Subcutaneous adipose tissue (tissue), 4 donors: ENCODE results near the gene ADARB2. TPM values are rescaled to one million over a fixed set of nuclear protein-coding genes. Genes with fewer than 3 reads are reported as not detected.

Source experiments
- total RNA-seq, 4 donors: library from RNA; depleted of rRNA; stranded (reverse); fragments of >200 nt; gene quantifications; one replicate each; pipeline ENCODE4 v1.1.0, GENCODE V29; 2016
- TF ChIP-seq, protein P1 (sequence below): fragments of 450-650 bp; IDR thresholded peaks from one replicate; pipeline ENCODE4 v1.5.1; 2016; ENCODE audit warnings: low read depth, mild to moderate bottlenecking, control low read depth, antibody characterized with exemption, moderate library complexity

ADARB2 gene
- total RNA-seq, 4 donors from 2014 or later: under 0.01 to 0.65 (median 0.44) TPM; not detected in 1

- TF ChIP-seq, protein P1, sequence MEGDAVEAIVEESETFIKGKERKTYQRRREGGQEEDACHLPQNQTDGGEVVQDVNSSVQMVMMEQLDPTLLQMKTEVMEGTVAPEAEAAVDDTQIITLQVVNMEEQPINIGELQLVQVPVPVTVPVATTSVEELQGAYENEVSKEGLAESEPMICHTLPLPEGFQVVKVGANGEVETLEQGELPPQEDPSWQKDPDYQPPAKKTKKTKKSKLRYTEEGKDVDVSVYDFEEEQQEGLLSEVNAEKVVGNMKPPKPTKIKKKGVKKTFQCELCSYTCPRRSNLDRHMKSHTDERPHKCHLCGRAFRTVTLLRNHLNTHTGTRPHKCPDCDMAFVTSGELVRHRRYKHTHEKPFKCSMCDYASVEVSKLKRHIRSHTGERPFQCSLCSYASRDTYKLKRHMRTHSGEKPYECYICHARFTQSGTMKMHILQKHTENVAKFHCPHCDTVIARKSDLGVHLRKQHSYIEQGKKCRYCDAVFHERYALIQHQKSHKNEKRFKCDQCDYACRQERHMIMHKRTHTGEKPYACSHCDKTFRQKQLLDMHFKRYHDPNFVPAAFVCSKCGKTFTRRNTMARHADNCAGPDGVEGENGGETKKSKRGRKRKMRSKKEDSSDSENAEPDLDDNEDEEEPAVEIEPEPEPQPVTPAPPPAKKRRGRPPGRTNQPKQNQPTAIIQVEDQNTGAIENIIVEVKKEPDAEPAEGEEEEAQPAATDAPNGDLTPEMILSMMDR: no peak
These were observed 206.3 kb downstream of the ADARB2 start for GRCh38 chr10:1530871-1531517.

DNA sequence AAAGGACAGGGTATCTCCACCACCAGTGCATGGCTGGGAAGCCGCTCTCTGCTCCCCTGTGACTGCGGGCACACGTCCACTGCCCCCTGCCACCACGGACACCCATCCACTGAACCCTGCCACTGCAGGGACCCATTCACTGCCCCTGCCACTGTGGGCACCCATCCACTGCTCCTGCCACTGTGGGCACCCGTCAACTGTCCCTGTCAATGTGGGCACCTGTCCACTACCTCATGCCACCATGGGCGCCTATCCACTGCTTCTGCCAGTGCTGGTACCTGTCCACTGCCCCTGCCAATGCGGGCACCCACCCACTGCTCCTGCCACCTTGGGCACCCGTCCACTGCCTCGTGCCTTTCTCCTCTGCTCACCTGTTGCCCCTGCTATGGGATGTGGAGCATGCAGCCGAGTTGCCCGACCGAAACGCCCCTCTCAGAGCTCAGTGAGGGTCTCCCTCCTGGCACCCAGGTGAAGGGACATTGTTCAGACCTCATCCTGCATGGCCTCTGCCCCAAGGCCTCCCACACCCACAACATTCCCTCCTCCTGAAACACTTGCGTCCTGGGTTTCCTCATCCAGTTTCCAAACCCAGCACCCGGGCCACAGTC is 207.4 kb downstream of the ADARB2 start:
- TF ChIP-seq, protein P1: no peak

DNA sequence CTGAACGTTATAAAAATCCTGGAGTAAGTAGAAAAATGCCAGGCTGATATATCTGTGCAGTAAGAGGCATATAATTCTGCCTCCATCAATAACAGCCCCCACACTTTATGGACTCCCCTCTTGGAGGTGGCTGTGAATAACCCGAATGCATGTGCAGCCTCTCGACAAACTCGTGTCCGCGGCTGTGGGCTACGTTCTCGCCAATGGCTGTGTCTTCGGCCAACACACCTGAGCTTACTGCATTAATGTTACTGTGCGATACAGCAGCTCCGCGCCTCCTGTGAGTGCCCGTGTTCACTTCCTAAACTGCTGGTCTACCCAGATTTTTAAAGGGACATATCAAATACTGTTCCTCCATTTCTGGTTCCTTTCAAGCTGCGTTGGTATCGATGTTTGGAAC is 209.4 kb downstream of the ADARB2 start:
- TF ChIP-seq, protein P1: no peak

GRCh38 chr10:1526436-1527055 is 210.8 kb downstream of the ADARB2 start:
- TF ChIP-seq, protein P1: no peak

- TF ChIP-seq, protein P1: no peak
These were observed 211.8 kb downstream of the ADARB2 start for GRCh38 chr10:1525354-1526162.

GRCh38 chr10:1524540-1524939 is 212.8 kb downstream of the ADARB2 start:
- TF ChIP-seq, protein P1: no peak

- TF ChIP-seq, protein P1: no peak
These were observed 214.1 kb downstream of the ADARB2 start for GRCh38 chr10:1523221-1523620.
